SIG-M5 (cell line): ENCODE measurements around the gene RANGAP1.
A peak's percentile ranks its signal among the peaks of the same experiment; 100 is the strongest.

Experiments used
- DNase-seq: peaks from one replicate; lab custom pipeline; 2025; lab: John Stamatoyannopoulos, UW

Gene RANGAP1

DNA sequence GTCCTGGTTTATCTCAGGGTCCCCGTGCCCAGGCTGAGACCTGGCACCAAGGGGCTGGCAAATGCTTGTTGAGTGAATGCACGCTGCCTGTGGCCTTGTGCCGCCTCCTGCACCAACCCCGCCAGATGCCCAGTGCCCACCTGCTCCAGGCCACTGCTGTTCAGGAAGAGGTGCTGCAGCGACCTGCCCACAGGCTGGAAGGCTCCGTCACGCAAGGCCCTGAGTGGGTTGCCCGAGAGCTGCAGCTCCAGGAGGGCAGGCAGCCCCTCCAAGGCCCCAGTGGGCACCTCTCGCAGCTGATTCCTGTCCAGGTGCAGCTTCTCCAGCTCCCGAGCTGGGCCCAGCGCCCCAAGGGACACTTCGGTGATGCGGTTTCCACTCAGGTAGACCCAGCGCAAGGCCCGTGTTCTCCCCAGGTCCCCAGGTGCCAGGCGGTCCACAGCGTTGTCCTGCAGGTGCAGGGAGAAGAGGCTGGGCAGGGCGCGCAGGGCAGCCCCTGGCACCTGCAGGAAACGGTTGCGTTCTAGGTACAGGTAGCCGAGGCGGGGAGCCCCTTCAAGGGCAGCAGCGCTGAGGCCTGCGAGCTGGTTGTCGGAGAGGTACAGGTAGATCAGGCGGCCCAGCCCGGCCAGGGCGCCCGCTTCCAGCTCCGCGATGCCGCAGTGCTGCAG is 48.8 kb downstream of the RANGAP1 start:
- DNase-seq, result no peak

DNA sequence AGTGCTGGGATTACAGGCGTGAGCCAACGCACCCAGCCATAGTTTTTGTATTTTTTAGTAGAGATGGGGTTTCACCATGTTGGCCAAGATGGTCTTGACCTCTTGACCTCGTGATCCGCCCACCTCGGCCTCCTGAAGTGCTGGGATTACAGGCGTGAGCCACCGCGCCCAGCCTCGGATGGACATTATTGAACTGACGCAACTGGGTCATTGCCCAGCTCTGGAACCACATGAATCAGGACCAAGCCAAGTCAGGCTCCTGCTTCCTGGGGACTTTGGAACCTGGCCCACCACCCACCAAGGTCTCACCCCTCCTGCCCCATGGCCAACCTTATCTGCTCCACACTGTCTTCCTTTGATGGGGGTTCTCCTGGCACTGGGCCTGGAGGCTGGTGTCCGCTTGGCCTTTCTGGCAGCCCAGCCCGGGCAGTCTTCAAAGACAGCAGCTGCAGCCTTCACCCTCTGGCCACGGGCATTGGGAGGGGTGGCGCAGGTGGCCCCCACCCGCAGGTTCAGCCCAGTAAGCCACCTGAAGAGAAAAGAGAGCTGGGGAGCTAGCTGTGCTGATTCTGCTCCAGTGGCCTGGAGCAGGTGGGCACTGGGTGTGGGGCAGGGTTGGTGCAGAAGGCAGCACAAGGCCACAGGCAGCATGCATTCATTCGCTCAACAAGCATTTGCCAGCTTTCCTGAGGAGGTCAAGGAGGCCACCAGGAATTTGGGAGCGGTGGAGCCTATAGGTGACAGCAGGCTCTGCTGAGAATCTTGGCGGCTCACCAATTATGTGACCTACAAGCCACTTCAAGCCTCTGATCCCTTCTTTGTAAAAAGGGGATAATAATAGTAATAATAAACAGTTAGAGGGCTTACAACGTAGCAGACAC is 50.9 kb downstream of the RANGAP1 start:
- no peak for DNase-seq

DNA sequence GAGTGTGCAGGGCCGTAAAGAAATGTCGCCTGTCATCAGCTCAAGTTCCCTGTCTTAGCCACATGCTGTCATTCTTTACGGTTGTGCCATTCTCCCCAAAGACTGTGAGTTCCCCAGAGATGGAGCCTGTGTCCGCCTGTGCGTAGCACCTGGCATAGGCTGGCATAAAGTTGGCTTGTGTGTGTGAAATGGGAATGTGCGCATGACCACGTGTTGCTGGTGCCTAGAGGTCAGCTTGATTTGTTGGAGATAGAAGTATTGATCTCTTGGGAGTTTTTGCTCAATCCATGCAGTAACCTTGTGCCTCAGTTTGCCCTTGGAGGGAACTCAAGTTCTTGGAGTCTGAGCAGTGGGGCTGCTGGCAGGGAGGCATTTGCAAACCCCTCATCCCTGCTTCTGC is 54.6 kb downstream of the RANGAP1 start:
- DNase-seq, result no peak

DNA sequence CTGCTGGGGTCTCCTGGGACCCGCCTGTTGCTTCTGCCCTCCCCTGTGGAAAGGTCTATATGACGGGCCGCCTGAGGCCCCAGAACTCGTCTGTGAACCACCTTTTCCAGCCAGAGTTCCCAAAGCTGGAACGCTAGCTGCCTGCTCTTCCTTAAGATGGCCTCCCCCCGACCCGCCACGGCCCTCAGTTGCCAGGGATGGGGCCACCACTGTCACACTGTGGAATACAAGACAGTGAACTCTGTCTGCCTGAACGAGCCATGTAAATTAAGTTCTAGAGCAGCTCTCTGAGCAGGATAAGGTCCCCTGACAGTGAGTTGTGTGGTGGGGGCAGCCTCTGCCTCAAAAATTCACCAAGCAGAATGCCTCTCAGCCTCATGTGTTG is 55.6 kb downstream of the RANGAP1 start:
- DNase-seq, result no peak

DNA sequence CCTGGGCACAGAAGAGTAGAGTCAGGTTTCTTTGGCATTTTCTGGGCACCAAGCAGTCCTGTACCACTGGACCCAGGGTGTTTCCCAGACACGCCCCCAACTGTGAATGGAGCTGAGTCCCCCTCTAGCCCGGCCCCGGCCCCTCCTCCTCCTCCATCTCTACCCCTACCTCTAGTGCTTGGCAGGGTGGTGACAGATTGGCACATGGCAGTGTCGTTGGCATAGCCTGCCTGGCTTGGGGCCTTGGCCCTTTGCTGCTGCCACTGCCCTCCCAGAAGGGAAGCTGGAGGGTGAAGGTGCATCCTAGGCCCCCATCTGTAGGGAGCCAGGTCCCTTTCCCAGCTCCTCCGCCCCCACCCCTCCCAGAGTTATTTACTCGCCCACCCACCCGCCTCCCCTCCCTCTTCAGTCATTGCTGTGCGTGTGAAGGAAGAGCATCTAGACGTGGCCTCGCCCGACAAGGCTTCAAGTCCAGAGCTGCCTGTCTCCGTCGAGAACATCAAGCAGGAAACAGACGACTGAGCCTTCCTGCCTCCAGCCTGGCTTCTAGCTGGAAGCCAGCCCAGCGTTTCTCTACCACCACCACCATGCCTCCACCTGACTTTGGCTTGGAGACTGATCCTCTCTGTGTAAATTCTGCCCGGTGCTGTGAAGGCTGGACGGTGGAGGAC is 56.1 kb downstream of the RANGAP1 start:
- no peak for DNase-seq

DNA sequence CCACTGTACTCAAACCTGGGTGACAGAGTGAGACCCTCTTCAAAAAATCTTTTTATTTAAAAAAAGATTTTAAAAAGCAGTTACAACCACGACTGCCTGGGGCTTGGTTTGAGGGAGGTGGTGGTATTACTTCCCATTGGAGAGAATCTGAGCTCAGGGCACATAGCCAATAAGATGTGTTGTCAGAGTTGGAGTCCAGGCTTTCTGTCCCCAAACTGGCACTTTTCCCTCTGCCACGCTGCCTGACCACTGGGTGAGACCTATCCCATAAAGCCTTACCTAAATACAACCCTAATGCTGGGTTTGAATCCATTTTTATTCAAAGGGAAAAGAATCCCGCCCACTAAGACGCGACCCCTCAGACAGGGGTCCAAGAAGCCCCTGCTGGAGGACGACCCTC is 56.8 kb downstream of the RANGAP1 start:
- DNase-seq, result no peak

DNA sequence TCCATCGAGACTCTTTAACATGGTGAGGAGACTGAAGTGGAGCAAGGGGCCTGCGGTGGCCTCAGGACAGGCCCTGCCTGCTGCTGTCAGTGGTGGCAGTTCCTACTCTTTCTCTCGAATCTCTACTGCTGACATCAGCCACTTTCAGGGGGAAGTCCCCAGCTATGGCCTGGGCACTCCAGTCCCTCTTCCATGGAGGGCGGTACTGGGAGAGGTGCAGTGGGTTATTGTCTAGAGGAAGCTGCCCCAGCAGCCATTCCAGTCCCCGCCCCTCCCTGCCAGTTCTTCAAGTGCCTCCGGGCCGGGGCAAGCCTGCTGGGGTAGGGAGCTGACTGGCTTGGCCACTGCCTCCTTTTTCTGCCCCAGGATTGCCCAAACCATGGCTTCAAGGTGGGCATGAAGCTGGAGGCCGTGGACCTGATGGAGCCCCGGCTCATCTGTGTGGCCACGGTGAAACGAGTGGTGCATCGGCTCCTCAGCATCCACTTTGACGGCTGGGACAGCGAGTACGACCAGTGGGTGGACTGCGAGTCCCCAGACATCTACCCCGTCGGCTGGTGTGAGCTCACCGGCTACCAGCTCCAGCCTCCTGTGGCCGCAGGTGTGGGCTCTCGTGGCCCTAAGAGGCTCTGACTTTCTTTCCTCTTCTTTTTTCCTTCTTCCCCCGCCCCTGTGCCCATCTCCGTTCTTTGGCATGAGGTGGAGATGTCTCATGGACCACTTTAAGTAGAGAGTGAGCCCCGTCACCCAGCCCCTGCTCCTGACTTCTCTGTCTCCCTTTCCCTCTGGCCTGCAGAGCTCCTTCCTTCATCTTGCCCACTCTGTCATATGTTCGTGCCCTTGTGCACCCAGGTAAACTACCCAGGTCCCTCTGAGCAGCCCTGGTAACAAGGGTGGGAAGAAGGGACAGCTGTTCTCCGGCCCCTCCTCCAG is 59.0 kb downstream of the RANGAP1 start:
- DNase-seq, result no peak

DNA sequence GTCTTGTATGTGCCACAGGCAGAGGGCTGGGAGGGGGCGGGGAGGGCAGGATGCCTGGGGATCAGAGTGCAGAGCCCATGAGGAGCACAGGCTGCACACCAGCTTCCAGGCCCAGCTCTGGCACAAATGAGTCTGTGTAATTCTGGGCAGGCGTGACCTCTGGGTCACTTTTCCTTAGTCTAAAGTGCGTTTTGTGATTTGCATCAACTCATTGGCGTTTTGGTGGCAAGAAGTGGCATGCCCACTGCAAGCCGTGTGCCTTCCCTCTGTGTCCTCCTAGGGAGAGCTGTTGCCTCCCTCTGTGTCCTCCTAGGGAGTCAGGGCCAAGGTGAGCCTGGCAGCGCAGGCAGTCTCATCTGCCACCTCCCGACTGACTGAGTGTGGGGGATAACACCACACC is 62.5 kb downstream of the RANGAP1 start:
- no peak for DNase-seq

DNA sequence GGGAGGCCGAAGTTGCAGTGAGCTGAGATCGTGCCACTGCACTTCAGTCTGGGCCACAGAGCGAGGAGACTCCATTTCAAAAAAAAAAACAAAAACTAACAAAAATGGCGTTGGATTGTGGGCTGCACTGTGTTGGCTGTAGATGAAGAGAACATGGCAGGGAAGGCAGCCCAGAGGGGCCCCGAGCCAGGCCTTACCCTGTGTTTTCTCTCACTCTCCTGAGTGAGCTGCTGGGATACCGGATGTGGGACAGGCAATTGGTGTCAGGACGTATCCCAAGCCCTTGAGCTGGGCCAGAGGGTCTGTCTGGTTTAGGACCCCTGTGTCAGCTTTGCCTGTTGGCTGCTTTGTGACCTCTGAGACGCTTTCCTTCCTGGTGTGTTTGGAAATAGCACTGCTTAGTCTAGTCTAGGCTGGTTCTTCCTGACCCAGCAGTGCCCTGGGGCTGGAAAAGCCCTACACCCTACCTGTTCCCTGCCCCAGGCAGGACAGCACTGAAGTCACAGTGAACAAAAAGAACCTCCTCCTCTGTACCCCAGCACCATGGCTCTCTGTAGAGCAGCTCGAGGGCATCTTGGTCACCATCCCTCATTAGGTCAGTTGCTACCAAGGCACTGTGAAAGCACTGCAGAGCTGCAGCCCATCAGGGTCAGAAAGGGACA is 63.0 kb downstream of the RANGAP1 start:
- DNase-seq, result no peak

DNA sequence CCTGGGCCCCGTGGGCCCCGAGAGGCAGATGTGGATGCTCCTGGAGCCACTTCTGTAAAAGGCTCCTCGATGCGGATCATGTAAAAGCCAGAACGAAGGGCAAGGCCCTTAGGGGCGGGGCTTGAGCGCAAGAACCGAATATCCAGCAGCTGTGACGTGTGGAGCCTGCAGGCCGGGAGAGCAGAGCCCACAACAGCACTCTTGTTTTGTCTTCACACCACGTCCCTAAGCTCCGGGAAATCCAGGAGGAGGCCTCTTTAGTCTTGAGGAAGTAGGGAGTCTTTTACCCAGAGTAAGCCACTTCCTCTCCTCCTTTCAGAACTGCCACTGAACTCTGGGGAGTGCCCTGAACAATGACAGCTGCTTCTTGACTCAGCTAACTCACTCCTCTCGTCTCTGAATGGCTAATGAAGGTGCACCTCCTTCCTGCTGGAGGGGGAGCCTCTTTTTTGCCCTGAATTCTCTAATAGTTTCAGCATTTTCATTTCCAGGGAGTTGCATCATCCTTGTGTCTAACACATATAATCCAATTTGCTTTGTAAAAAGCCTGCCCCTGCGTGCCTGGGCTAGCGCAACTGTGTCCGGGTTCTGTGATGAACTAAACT is 68.3 kb downstream of the RANGAP1 start:
- peak; percentile 91 for DNase-seq

DNA sequence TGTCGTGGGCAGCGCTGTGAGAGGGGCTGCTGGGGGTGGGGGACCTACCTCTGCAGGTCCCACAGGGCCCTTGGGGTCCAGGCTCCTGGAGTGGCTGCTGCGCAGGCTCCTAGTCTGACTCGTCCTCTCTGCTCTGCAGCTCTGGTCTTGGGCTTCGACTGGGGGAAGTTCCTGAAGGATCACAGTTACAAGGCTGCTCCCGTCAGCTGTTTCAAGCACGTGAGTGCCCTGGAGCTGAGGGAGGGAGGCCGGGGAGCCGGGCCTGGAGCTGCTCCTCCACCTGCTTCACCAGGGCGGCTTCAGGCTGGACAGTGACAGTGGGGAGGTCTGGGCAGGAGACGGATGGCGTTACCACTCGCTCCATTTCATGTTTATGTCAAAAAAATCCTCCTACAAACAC is 69.0 kb downstream of the RANGAP1 start:
- DNase-seq, result no peak

DNA sequence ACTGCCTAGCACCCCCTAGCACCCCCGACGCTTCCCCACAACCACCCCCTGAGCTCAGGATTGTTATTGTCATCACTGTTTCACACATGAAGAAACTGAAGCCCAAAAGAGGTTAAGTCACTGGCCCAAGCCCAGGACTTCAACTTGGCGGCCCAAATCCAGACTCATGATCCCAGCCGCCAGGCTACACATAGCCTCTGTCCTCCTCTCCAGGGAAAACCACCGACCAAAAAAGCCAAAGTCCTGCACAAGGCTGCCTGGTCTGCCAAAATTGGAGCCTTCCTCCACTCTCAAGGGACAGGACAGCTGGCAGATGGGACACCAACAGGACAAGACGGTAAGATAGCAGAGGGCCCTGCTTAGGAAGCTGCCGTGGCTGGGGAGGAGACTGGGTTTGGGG is 70.1 kb downstream of the RANGAP1 start:
- no peak for DNase-seq

DNA sequence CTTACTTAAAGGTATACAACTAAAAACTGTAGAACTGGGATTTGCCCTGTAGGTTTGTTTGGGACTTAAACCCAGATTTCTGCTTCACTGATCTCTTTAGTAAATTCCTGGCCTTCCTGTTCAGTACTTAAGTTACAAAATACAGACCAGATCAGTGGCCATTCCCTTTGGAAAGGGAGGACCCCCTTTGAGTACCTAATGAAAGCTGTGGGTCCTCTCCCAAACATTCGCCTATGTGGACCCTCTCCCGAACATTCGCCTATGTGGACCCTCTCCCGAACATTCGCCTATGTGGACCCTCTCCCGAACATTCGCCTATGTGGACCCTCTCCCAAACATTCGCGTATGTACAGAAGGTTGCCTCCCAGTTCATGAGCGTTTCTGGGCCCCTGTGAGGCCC is 70.6 kb downstream of the RANGAP1 start:
- no peak for DNase-seq

DNA sequence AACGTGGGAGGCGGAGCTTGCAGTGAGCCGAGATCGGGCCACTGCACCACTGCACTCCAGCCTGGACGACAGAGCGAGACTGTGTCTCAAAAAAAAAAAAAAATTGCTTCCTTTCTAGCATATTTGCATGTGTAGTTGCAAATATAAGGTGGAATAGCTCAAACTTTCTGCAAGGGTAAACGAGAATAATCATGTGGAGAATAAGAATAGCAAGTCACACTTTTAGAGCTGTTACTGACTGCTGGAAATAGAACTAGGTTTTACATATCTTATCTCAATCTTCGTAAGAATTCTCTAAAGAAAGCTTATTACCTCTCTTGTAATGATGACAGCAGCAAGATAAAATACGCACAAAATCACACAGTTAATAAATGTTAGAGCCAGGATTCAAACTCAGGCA is 79.3 kb downstream of the RANGAP1 start:
- no peak for DNase-seq

DNA sequence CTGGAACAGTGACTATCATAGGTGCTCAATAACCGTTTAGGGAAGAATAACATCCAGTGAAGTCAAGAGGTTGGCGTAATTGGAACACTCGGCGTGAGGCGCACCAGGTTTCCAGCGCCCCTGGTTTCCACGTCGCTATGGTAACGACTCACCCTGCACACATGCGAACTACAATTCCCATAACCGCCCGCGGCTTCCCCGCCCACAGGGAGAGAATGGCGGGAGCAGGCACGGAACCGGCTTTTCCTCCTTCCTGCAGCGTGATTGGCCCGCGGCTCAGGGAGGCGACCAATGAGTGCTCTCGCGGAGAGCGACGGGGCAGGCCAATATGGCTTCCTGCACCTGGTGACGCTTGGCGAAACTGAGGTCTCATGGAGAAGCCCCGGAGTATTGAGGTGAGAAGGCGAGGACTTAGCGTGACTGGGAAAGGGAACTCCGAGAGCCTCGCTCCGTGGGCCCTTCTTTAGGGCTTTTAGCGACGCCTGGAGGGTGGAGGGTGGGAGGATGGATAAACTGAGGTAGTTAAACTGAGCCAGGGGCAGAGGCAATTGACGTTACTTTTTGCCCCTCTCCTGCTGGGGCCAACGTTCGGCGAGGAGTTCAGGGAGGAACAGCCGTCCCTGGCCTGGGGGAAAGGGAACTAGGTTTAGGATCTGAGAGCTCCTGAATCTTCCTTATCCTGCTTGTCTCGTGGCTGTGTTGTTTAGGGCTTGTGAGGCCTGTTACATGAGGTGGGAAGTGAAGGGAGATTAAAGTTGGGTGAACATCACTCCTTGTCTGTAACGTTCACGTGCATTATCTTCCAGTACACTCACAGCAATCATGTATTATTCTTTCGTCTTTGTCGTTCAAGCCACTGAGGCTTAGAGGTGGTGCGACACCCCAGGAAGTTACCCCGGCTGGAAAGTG is 80.7 kb downstream of the RANGAP1 start, which contains the start of gene L3MBTL2:
L3MBTL2 (plus strand) TSS at position 321 of the 909 bp plus-strand sequence; CDS start at position 372, 51 bp downstream.
- DNase-seq, result peak; percentile 69

DNA sequence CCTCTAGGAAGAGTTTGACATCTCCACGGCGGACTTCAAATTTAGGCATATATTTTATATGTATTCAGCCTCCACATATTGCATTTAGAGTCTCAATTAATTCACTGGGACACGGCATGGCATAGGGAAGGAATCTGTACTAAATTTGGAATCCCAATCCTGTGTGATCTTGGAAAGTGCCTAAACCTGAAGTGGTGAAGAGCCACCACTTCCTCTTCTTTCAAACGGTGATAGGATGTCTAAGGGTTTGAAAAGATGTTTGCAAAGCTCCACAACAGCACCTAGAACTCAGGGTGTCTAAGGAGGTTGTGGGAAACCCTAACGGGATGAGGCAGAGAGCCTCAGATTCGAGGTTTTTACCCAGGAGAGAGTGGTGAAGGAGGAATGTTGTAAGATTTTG is 81.9 kb downstream of the RANGAP1 start:
- no peak for DNase-seq

DNA sequence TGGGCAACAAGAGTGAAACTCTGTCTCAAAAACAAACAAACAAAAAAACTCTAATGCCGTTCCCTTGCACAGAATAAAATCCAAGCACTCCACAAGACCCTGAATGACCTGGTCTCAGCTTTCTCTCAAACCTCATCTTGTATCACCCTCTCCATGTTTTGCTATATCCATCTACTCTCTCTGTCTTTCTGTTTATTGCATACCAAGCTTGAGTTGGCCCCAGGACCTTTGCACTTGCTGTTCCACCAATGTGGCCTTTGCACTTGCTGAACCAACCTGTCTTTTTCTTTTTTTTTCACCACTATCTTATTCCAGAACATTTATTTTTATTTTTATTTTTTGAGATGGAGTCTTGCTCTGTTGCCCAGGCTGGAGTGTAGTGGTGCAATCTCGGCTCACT is 82.9 kb downstream of the RANGAP1 start:
- DNase-seq, result no peak

DNA sequence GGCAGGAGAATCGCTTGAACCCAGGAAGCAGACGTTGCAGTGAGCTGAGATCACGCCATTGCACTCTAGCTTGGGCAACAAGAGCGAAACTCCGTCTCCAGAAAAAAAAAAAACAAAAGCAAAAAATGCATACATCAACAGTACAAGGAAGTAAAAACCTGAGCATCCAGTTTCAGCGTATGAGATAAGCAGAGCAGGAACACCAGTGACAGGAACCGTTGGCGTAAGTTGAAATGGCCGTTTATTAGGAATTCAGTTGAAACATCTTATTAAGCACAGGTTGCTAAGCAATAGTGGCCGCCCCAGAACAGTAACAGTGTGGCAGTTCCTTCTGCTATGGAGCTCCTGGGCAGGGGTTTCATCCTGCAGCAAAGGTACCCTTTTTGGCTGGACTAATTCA is 84.8 kb downstream of the RANGAP1 start:
- DNase-seq, result no peak

DNA sequence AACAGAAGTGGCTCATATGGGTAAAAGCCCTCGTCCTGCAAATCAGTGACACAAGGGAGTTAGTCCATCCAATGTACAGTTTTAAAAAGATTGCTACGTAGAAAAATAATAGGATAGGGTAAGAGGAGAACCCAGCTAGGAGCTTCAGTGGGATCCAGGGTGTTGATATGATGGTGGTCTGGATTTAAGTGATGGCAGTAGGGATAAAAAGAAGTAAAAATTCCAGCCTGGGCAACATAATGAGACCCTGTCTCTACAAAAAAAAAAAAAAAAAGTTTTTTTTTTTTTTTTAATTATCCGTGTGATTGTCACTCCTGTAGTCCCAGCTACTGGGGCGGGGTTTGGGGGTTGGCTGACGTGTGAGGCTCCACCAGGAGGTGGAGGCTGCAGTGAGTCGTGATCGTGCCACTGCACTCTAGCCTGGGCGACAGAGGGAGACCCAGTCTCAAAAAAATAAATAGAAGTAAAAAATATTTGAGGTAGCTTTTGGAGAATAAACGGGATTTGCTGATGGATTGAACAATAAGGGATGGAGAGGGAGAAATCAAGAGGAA is 87.9 kb downstream of the RANGAP1 start:
- no peak for DNase-seq
